Natural killer cell (primary cell): ENCODE measurements around the gene CACNA1D. TPM values are rescaled to one million over a fixed set of nuclear protein-coding genes. Genes with fewer than 3 reads are reported as not detected.

ENCODE experiments used
- ATAC-seq, 3 donors: fragments of 150-1000 bp in 2 of 3; fragments of 200-7000 bp in 1 of 3; cut with Tn5 transposase; 1 replicate in 1 of 3; 2 replicates in 2 of 3; pipeline ENCODE4 v1.10.0; 2021; ENCODE audit warnings: mild to moderate bottlenecking in 2 of 3, moderate library complexity in 2 of 3
- DNase-seq, 2 donors: peaks; one replicate each; pipeline versions ENCODE4 v3.0.0 to v3.0.0-alpha.2; 2013 to 2021; ENCODE audit warnings: mixed read lengths in 1 of 2
- H3K27ac ChIP-seq: one replicate; pipeline ENCODE4 v1.5.1; 2013; ENCODE audit warnings: mild to moderate bottlenecking, low read length
- H3K27me3 ChIP-seq: one replicate; pipeline ENCODE4 v1.6.1; 2013; ENCODE audit warnings: low read length; ENCODE audit not compliant: control insufficient read depth, insufficient read depth
- H3K36me3 ChIP-seq: one replicate; pipeline ENCODE4 v1.6.1; 2013; ENCODE audit warnings: low read length; ENCODE audit not compliant: control insufficient read depth, insufficient read depth
- H3K4me1 ChIP-seq: one replicate; pipeline ENCODE4 v1.6.1; 2013; ENCODE audit warnings: low read length; ENCODE audit not compliant: control insufficient read depth, insufficient read depth
- H3K4me3 ChIP-seq: one replicate; pipeline ENCODE4 v1.5.1; 2013; ENCODE audit warnings: low read length
- H3K9me3 ChIP-seq: one replicate; pipeline ENCODE4 v1.6.1; 2013; ENCODE audit warnings: low read length; ENCODE audit not compliant: control insufficient read depth, insufficient read depth
- H3K27ac Mint-ChIP-seq, 2 donors: one replicate each; pipeline ENCODE4 v1.8.0; 2022; ENCODE audit warnings: mild to moderate bottlenecking in 2 of 2, mixed read lengths in 2 of 2, moderate library complexity in 1 of 2
- H3K27me3 Mint-ChIP-seq, 2 donors: one replicate each; pipeline ENCODE4 v1.8.0; 2022; ENCODE audit warnings: low read depth in 2 of 2, mixed read lengths in 2 of 2
- H3K36me3 Mint-ChIP-seq: one replicate; pipeline ENCODE4 v1.8.0; 2022; ENCODE audit warnings: mixed read lengths
- H3K4me1 Mint-ChIP-seq, 2 donors: one replicate each; pipeline ENCODE4 v1.8.0; 2022; ENCODE audit warnings: mixed read lengths in 2 of 2
- H3K4me3 Mint-ChIP-seq: one replicate; pipeline ENCODE4 v1.8.0; 2022; ENCODE audit warnings: mild to moderate bottlenecking, moderate library complexity, mixed read lengths
- H3K9me3 Mint-ChIP-seq, 2 donors: one replicate each; pipeline ENCODE4 v1.8.0; 2022; ENCODE audit warnings: mixed read lengths in 2 of 2
- CTCF ChIP-seq: fragments of 200-600 bp; IDR thresholded peaks from one replicate; pipeline ENCODE4 v1.8.0; 2022; ENCODE audit warnings: antibody characterized with exemption
- WGBS: methylation state at CpG from one replicate; pipeline ENCODE4 v1.1.7; 2013; ENCODE audit warnings: missing lambda C conversion rate; ENCODE audit not compliant: insufficient coverage; 5-methylcytosine and 5-hydroxymethylcytosine counted together
- intact Hi-C: fragments of 100-400 bp; cut with micrococcal nuclease; formaldehyde crosslinking; loops from one replicate; pipeline ENCODE4 v1.14.2; 2022
- total RNA-seq, 4 donors: library from RNA; stranded (reverse); fragments of 120-200 nt in 1 of 4; gene quantifications; one replicate each; pipeline versions ENCODE4 v1.2.3 to v1.2.4, GENCODE V29; 2013 to 2022

Gene CACNA1D
- total RNA-seq, 3 donors from 2014 or later (not counting 1 experiment from before 2014, with no cell fraction given): 0.54 to 10.1 TPM; not detected in 1

- no peaks in the 10 kb centered on the region for H3K27me3 ChIP-seq
- 92% methylated on average over 28 of the region's 28 CpGs for WGBS
- DNase-seq (no peak), ATAC-seq (no peak)
- Mint-ChIP-seq H3K36me3 (no peaks in the 10 kb centered on the region), H3K4me3 (no peak overlapping the region), H3K27ac (no peak overlapping the region), H3K27me3 (no peaks in the 10 kb centered on the region), H3K9me3 (no peaks in the 10 kb centered on the region), H3K4me1 (no peaks in the 10 kb centered on the region)
- no peak overlapping the region for H3K27ac ChIP-seq
- no peaks in the 10 kb centered on the region for H3K9me3 ChIP-seq
- no peaks in the 10 kb centered on the region for H3K4me1 ChIP-seq
- no peak for TF ChIP-seq CTCF
- H3K4me3 ChIP-seq: no peak overlapping the region
- intact Hi-C loops: no loop called here
- H3K36me3 ChIP-seq: no peaks in the 10 kb centered on the region
These were observed 315.5 kb downstream of the CACNA1D start for GRCh38 chr3:53809764-53810400.

- H3K4me1 Mint-ChIP-seq: no peaks in the 10 kb centered on the region
- Histone ChIP-seq H3K4me1 (no peaks in the 10 kb centered on the region), H3K27ac (no peak overlapping the region), H3K36me3 (no peaks in the 10 kb centered on the region), H3K27me3 (no peaks in the 10 kb centered on the region), H3K9me3 (no peaks in the 10 kb centered on the region), H3K4me3 (no peak overlapping the region)
- H3K27me3 Mint-ChIP-seq: no peaks in the 10 kb centered on the region
- H3K36me3 Mint-ChIP-seq: no peaks in the 10 kb centered on the region
- DNase-seq (no peak), ATAC-seq (no peak)
- no peak overlapping the region for H3K4me3 Mint-ChIP-seq
- intact Hi-C loops: no loop called here
- WGBS: 91% methylated on average over 24 of the region's 24 CpGs
- H3K27ac Mint-ChIP-seq: no peak overlapping the region
- no peak for TF ChIP-seq CTCF
- no peaks in the 10 kb centered on the region for H3K9me3 Mint-ChIP-seq
These were observed 316.9 kb downstream of the CACNA1D start for GRCh38 chr3:53811143-53811927.

- Mint-ChIP-seq H3K9me3 (no peaks in the 10 kb centered on the region), H3K27me3 (no peaks in the 10 kb centered on the region), H3K4me1 (no peaks in the 10 kb centered on the region), H3K4me3 (no peak overlapping the region), H3K27ac (no peak overlapping the region), H3K36me3 (no peaks in the 10 kb centered on the region)
- DNase-seq (no peak), ATAC-seq (no peak)
- 77% methylated on average over 4 of the region's 4 CpGs for WGBS
- H3K36me3 ChIP-seq: no peaks in the 10 kb centered on the region
- no peaks in the 10 kb centered on the region for H3K4me1 ChIP-seq
- TF ChIP-seq CTCF: no peak
- H3K9me3 ChIP-seq: no peaks in the 10 kb centered on the region
- H3K4me3 ChIP-seq: no peak overlapping the region
- H3K27ac ChIP-seq: no peak overlapping the region
- H3K27me3 ChIP-seq: no peaks in the 10 kb centered on the region
- intact Hi-C loops: no loop called here
These were observed 318.0 kb downstream of the CACNA1D start for GRCh38 chr3:53812434-53812833.
